ENCODE results near the gene IL1A. TPM values are rescaled to one million over a fixed set of nuclear protein-coding genes. Genes with fewer than 3 reads are reported as not detected.

IL1A gene
- total and polyA plus RNA-seq, 10 of the 15 experiments (the other 5 are each of a cell fraction or from before 2014, with no cell fraction given) = 0.10 to 8.7 (median 6.9) TPM

DNA sequence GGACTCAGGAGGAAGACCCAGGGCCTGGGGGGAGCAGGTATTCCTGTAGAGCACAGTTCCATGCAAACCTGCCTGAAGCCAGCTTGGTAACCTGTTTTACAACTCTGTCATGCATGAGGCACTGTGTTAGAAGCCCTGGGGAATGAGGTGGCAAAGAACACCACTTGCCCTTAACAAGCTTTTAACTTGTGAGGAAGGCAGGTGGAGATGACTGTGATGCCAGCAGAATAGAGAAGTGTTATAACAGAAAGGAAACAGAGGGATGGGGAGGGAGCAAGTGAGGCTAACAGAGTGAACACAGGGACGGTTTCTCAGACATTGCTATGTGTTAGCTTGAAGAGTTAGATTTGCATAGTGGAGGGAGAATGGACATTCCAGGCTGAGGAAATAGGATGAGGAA, 11.5 kb upstream of the IL1A start:
- TF ChIP-seq TCF3 (IDR thresholded peaks at IDR 0.05; ENCODE audit: borderline replicate concordance, insufficient read depth, low read depth, low read length) (no peak), KAT2A (conservative IDR thresholded peaks at IDR 0.05; ENCODE audit: control insufficient read depth, low read depth, low read length) (no peak), TAF1 (IDR thresholded peaks at IDR 0.05; ENCODE audit: borderline replicate concordance, low read depth, low read length) (no peak), HDAC2 (IDR thresholded peaks at IDR 0.05) (no peak), YY1 (IDR thresholded peaks at IDR 0.05; ENCODE audit: low read depth, low read length) (no peak), EGR1 (IDR thresholded peaks at IDR 0.05; ENCODE audit: borderline replicate concordance in 1 of 2, low read depth in 2 of 2, low read length in 2 of 2) (no peak), SREBF2 (IDR thresholded peaks at IDR 0.05; ENCODE audit: low read length) (no peak), IKZF2 (IDR thresholded peaks at IDR 0.05) (no peak; a peak in 1 of 4 replicates), CHD4 (IDR thresholded peaks at IDR 0.05) (no peak), RUNX3 (IDR thresholded peaks at IDR 0.05; ENCODE audit: low read length) (no peak), RELA (IDR thresholded peaks at IDR 0.05; ENCODE audit: borderline replicate concordance, partially characterized antibody) (no peak), NFIC (IDR thresholded peaks at IDR 0.05; ENCODE audit: low read depth, low read length) (no peak), MTA3 (IDR thresholded peaks at IDR 0.05; ENCODE audit: borderline replicate concordance, low read length) (no peak)
- TF ChIP-seq, protein P1, sequence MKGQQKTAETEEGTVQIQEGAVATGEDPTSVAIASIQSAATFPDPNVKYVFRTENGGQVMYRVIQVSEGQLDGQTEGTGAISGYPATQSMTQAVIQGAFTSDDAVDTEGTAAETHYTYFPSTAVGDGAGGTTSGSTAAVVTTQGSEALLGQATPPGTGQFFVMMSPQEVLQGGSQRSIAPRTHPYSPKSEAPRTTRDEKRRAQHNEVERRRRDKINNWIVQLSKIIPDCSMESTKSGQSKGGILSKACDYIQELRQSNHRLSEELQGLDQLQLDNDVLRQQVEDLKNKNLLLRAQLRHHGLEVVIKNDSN (IDR thresholded peaks at IDR 0.05; ENCODE audit: borderline replicate concordance, extremely low read length, insufficient read depth, low read depth, low read length) = no peak
- H3K9me3 ChIP-seq (replicated peaks; ENCODE audit: control insufficient read depth, insufficient read depth, low read length) = peaks cover 2% of the 10 kb centered on the region; the same call in 2 of the 3 replicates
- in situ Hi-C loops (cut with MboI) = no loop called here
- H3K79me2 ChIP-seq (ENCODE audit: control insufficient read depth, insufficient read depth, low read length) = no peaks in the 10 kb centered on the region
- WGBS (ENCODE audit: insufficient coverage, insufficient replicate concordance, low lambda C conversion rate, missing lambda C conversion rate) = 41% methylated on average over 1 of the region's 1 CpG
- BruUV-seq (replicated peaks) = no TSS peak
- no peaks in the 10 kb centered on the region for H3K27me3 ChIP-seq (replicated peaks in 1 of 2; ENCODE audit: control insufficient read depth in 2 of 2, insufficient read depth in 2 of 2, low read length in 1 of 2)
- RAD21 ChIA-PET (ENCODE audit: unreplicated experiment) = interaction anchor here (1.3 to 1.7 kb wide), 5 partner anchors 10 to 85 kb away, joined by 4 to 6 read pairs (median 4); no protein-coding TSS in a partner anchor
- no peak overlapping the region for H3K4me3 ChIP-seq
- POLR2A ChIA-PET = interaction anchor here (0.6 to 2.4 kb wide), 6 partner anchors 9 to 774 kb away, joined by 3 to 9 read pairs (median 3); no protein-coding TSS in a partner anchor
- SMC1A ChIA-PET (ENCODE audit: uncharacterized antibody, unreplicated experiment) = interaction anchor here (0.9 to 6.5 kb wide), 11 partner anchors 9 to 146 kb away, joined by 3 to 57 read pairs (median 4); partner anchors contain the start of gene IL1A
- H3K36me3 ChIP-seq (ENCODE audit: control insufficient read depth in 2 of 2, insufficient read depth in 2 of 2, low read length in 1 of 2) = no peaks in the 10 kb centered on the region
- peaks cover 13% of the 10 kb centered on the region for H3K4me1 ChIP-seq (ENCODE audit: control insufficient read depth, insufficient read depth, low read length)
- DNase-seq (ENCODE audit: low read depth, low spot score) (no peak), FAIRE-seq (no peak), ATAC-seq (peak; percentile 40)
- H3K9ac ChIP-seq (ENCODE audit: control insufficient read depth, insufficient read depth, low read length) = no peak overlapping the region
- H3K4me2 ChIP-seq (ENCODE audit: control insufficient read depth, insufficient read depth) = no peak overlapping the region
- intact Hi-C loops (cut with micrococcal nuclease; ENCODE audit: unreplicated experiment) = no loop called here
- H2AFZ ChIP-seq (ENCODE audit: control insufficient read depth, low read depth, low read length) = no peak overlapping the region
- CTCF ChIA-PET = interaction anchor here (1.2 to 1.5 kb wide), 3 partner anchors 47 to 146 kb away, joined by 3 to 6 read pairs (median 5); no protein-coding TSS in a partner anchor
- no peaks in the 10 kb centered on the region for H4K20me1 ChIP-seq (ENCODE audit: control insufficient read depth, insufficient read depth)
- no peak overlapping the region for H3K27ac ChIP-seq (ENCODE audit: control insufficient read depth, insufficient read depth)

Measured in GM12878 (cell line).